ENCODE results near the gene MCEMP1.
A peak's percentile ranks its signal among the peaks of the same experiment; 100 is the strongest.

The MCEMP1 gene

DNA sequence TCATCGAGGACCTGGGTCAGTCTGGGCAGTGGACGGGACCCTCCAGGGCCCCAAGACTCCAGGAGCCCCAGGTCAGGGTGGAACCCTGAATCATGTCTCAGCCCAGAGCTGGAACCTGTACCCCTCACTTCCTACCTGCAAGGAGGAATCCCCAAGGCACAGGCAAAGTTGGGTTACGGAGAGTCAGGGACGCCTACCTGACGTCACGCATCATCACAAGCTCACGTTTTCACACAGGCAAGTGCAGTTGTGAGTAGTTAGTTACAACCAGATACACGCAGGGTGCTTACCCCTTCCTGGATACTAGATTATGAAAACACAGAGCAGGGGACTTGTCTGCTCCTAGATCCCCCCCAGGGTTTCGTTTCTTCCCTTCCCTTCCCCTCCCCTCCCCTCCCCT, 6.1 kb upstream of the MCEMP1 start:
- DNase-seq (ENCODE audit: low read depth in 1 of 2, low spot score in 1 of 2), result no peak

DNA sequence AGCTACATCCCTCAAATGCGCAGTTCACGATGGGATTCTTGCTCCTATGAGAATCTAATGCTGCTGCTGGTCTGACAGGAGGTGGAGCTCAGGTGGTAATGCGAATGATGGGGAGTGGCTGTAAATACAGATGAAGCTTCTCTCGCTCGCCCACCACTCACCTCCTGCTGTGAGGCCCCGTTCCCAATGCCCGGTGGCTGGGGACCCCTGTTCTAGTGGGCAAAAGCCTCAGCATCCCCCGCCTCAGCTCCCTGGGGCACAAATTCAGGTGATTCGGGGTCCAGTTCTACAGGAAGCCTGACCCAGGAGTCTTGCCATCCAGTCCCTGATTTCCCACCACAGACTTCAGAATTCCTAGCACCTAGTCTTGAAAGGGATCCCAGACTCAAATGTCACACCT, 4.4 kb upstream of the MCEMP1 start:
- DNase-seq (ENCODE audit: low read depth in 1 of 2, low spot score in 1 of 2), result no peak

DNA sequence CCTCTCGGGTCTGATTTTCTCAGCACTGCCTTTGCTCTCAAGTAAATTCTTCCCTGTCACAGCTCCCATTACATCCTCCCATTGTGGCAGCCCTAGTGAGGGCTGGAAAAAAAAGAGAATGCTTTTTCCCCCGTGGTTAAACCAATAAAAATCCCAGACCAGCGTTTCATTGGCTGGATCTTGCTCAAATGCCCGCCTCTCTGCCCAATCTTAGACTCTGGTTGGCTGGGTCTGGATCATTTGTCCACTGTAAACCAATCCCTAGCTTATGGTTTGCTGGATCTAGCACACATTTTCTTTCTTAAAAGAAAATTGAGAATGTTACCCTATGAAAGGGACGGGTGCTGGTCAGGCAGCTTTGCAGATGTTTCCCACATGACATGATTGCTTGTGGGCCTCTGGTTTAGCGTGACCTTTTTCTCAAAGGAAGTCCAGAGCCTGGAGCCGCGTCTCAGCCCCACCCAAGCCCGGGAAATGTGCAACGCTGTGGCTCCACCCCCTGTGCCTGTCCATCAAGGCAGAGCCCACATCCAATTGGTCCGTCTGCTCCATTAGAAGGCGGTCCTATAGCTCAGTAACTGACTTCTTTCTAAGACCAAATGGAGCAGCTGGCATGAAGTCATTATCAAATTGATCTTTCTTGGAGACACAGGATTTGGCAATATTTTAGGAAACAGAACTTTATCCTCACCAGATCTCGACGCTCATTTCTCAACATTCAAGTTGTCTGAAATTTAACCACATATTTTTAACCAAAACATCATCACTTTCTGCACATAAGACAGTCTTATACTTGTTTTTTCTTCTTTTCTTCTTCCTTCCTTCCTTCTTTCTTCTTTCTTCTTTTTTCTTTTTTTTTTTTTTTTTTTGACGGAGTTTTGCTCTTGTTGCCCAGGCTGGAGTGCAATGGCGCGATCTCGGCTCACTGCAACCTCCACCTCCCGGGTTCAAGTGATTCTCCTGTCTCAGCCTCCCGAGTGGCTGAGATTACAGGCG, 2.6 kb upstream of the MCEMP1 start:
- peak in 1 of 2 donors; percentile 32 for DNase-seq (ENCODE audit: low read depth in 1 of 2, low spot score in 1 of 2)

DNA sequence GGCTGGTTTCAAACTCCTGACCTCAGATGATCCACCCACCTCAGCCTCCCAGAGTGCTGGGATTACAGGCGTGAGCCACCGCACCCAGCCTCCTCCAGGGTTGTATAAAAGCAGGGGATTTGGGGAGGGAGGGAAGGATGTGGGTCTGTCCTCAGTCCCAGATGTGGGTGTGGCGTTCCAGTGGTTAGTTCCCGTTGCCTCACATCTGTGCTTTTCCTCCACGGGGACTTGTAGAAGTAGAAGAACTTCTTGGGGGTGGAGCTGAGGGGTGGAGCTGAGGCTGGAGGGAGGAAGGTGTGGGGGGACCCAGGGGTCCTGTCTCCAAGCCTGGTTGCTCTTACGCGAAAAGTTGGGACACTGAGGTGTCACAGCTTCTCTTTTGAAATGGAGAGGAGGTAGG, 514 bp upstream of the MCEMP1 start:
- DNase-seq (ENCODE audit: low read depth in 1 of 2, low spot score in 1 of 2), result no peak

DNA sequence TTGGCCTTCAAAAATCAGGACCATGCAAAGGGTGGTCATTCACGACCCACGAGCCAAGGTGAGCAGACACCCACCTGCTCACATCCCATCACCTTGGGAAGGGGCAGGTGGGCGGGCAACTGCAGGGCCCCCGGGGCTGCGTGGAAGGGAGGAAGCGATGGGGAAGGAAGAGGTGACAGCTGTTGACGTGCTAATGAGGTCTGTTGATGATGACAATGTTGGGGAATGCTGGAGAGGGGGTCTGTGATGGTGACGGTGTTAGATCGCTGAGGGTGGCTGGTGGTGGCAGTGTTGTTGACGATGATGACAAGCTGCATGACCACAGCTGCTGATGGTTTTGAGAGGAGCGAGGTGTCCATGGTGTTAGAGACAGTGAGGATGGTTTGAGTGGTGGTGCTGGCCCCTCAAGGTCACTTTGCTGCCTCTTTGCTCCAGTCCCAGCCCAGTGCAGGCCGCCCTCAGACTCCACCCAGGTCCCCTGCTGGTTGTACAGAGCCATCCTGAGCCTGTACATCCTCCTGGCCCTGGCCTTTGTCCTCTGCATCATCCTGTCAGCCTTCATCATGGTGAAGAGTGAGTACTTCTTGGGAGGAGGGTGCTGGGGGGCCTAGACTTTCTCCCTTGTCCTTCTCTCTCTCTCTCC, 900 bp downstream of the MCEMP1 start:
- no peak for DNase-seq (ENCODE audit: low read depth in 1 of 2, low spot score in 1 of 2)

DNA sequence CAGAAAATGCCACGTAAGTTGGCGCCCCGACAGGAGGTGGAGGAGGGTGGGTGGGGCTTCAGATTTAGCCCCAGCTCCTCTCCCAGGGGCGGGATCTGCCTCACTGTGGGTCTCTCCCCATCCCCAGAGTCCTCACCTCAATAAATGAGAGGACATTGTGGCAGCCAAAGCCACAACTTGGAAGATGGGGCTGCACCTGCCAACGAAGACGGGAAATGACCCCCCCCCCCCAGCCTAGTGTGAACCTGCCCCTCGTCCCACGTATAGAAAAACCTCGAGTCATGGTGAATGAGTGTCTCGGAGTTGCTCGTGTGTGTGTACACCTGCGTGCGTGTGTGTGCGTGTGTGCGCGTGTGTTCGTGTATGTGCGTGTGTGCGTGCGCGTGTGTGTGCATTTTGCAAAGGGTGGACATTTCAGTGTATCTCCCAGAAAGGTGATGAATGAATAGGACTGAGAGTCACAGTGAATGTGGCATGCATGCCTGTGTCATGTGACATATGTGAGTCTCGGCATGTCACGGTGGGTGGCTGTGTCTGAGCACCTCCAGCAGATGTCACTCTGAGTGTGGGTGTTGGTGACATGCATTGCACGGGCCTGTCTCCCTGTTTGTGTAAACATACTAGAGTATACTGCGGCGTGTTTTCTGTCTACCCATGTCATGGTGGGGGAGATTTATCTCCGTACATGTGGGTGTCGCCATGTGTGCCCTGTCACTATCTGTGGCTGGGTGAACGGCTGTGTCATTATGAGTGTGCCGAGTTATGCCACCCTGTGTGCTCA, 2.3 kb downstream of the MCEMP1 start:
- peak; percentile 43 to 65 for DNase-seq (ENCODE audit: low read depth in 1 of 2, low spot score in 1 of 2)

DNA sequence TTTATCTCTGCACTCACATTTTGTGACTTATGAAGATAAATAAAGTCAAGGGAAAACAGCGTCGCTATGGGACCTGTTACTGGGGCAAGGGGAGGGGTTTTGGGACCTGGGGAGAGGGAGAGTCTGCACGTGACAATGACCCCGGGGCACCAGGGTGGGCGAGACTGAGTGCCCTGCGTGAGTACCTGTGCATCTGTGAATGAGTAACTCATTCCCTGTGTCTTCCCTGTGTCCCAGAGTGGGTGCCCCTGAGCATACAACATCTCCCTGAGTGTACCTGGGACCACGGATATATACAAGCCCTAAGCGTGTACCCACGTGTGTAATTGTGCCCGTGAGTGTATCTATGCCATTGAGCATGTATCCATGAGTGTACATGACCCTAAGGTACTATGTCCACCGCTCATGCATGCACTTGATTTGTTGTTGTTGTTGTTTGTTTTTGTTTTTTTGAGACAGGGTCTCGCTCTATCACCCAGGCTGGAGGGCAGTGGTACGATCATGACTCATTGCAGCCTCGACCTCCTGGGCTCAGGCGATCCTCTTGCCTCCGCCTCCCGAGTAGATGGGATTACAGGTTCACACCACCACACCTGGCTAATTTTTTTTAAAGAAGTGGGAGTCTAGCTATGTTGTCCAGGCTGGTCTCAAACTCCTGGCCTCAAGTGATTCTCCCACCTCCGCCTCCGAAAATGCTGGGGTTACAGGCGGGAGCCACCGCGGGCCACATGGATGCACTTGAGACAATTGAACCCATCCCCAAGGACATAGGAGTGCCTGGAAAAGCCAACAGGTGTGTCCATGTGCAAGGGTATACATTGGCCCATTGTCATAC, 3.1 kb downstream of the MCEMP1 start:
- DNase-seq (ENCODE audit: low read depth in 1 of 2, low spot score in 1 of 2), result no peak

DNA sequence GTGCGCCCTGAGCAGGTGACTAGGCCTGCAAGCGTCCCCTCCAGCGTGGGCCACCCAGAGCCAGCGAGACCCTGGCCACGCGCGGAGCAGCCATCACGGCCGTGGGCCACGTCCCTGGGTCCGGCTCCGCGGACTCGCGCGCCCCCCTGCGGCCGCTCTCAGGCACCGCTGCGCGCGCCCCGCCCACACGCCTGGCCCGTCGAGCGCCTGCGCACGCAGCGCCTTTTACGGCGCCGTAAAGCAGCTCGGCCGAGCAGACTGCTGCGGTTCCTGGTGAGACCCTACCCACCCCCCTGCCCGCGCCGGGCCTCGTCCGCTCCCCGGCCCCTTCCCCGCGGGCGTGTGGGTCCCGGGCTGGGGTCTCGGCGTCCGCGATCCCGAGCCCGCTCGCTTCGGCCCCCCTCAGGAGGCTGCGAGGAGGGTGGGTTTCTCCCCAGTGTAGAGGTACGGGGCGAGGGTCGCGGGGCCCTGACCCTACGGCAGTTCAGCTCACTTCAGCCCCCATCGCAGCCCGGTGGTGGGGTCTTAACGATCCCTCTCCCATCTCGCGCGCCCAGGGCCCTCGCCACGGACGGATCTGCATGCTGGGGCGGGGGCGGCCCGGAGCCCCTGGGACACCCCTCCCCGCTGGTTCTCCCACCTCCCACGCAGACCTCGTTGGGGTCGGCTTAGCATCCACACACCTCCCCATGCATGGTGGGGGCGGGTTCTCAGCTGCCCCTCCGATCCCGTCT, 3.9 kb downstream of the MCEMP1 start, which contains the start of gene TRAPPC5:
TSS of gene TRAPPC5 (plus strand) at position 228 of the 734 bp plus-strand sequence. CDS start 1,421 bp downstream, outside the sequence.
- peak; percentile 75 to 76 for DNase-seq (ENCODE audit: low read depth in 1 of 2, low spot score in 1 of 2)

DNA sequence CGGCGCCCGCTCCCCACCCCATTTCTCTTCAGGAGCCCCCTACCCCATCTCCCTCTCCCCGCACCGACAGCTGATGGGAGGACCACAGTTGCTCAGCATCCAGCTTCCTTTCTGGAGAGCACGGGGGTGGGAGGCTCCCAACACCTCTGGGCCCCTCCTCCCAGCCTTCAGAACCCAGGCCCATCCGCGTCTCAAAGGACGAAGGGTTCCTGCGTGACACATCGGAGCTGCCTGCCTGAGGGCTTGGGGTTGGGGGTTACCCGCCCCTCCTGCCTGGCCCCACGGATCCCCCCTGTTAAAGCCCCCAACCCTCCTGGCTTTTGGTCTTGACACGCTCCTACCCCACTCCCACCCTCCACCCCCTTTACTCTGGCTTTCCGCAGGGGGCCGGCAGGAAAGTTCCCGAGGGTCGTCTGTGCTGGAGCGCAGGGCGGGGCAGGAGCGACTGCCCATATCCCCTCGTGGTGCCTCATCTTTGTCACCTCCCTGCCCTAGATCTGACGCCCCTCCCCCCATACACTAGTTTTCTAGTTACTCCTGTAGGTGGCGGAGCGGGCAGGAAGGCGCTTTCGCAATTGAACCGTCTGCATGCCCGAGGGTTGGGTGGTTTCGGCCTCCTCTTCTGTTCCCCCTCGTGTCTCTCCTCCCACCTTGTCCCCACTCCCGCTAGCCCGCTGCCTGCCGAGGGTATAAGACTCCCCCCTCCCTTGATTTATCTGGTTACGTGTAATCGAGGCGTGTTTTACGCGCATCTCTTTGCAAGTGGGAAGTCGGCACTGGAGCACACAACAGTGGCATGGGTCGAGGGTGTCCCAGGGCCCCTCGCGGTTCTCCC, 4.7 kb downstream of the MCEMP1 start:
- peak; percentile 61 to 87 for DNase-seq (ENCODE audit: low read depth in 1 of 2, low spot score in 1 of 2)

DNA sequence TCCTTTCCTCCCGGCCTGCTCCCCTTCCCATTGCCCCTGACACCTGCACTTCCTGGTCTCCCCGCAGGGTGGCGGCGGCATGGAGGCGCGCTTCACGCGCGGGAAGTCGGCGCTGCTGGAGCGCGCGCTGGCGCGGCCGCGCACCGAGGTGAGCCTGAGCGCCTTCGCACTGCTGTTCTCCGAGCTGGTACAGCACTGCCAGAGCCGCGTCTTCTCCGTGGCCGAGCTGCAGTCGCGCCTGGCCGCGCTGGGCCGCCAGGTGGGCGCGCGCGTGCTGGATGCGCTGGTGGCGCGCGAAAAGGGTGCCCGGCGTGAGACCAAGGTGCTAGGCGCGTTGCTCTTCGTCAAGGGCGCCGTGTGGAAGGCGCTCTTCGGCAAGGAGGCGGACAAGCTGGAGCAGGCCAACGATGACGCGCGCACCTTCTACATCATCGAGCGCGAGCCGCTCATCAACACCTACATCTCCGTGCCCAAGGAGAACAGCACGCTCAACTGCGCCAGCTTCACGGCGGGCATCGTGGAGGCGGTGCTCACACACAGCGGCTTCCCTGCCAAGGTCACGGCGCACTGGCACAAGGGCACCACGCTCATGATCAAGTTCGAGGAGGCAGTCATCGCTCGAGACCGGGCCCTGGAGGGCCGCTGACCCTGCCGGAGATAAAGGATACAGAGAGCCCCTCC, 5.4 kb downstream of the MCEMP1 start:
- DNase-seq (ENCODE audit: low read depth in 1 of 2, low spot score in 1 of 2), result no peak

DNA sequence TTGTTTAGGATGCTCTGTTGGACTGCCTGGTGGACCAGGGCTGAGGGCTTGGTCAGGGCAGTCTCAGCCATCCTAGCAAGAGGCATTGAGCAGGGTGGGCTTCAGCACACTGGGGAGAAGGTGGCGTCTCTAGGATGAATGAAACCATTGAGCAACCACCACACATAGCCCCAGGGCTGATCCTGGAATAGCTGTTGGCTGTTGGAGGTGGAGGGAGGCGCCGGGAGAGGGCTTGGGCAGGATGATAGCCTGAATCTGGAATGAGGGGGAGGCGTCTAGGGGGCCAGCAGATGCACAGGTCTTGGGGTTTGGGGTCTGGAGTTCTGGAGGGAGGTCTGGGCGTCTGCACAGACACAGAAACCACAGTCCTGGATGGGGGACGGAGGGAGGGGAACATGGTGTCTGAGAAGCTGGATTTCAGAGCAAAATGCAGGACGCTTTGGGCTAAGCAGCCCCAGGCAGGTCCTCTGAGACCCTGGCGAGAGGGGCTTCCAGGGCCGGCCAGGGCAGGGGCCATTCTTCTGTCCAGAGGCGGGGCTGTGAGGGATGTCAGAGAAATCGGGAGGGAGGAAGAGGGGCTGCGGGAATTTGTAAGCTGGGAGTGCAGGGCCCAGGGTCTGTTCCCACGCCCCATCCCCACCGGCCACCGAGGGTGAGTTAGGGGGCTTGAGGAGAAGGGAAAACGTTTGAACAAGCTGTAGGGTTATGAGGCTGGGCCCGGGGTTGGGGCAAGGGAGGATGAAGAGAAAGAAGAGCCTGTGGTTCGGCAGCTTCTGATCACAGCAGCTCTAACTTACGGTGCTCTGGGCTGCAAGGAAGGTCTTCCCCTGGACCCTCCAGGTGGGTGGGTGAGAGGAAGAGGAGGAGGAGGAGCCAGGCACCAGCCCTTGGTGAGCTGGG, 8.9 kb downstream of the MCEMP1 start:
- no peak for DNase-seq (ENCODE audit: low read depth in 1 of 2, low spot score in 1 of 2)

DNA sequence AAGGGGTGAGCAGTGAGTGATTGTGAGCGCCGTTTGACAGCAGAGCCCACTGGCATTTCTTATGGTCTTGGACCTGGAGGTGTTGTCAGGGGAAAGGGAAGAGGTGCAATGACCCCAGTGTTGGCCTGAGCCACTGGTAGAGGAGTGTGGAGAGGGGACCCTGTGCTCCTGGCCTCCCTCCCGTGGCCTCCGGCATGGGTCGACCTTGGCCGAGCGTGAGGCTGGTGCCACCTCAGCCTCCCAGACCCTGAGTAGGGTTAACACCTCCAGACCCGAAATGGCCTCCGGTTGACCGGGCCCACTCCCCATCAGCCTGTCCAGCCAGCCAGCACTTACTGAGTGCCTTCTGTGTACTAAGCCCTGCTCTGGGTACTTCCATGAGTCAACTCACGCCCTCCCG, 10.3 kb downstream of the MCEMP1 start:
- no peak for DNase-seq (ENCODE audit: low read depth in 1 of 2, low spot score in 1 of 2)

DNA sequence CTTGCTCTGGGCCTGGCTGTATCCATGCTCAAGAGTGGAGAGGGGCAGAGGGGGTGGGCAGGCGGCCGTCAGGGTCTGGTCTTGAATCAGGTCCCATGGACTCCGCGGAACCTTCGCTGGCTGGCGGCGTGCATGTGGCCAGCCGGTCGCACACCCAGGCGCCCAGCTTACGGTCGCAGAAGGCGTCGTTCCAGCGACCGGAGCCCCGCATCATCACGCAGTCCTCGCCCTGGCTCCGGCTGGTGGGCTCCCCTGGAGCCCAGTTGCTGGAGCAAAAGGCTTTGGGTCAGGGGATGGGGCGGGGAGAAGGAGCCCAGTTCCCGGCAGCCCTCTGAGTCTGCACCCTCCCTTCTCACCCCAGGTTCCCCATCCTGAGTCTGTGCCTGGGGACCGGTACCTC, 12.3 kb downstream of the MCEMP1 start:
- DNase-seq (ENCODE audit: low read depth in 1 of 2, low spot score in 1 of 2), result no peak

DNA sequence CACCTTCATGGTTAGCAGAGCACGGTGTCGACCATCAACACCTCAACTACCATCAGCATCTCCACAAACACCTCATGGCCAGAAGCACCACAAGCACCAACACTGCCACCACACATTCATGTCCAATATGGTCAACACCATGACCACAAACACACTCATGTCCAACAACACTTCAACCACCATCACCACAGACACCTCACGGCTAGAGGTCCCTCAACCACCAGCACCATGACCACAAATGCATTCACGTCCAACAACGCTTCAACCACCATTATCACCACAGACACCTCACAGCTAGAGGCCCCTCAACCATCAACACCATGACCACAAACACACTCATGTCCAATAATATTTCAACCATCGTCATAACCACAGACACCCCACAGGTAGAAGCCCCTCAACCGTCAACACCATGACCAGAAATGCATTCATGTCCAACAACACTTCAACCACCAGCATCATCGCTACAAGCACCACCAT, 13.9 kb downstream of the MCEMP1 start:
- no peak for DNase-seq (ENCODE audit: low read depth in 1 of 2, low spot score in 1 of 2)

DNA sequence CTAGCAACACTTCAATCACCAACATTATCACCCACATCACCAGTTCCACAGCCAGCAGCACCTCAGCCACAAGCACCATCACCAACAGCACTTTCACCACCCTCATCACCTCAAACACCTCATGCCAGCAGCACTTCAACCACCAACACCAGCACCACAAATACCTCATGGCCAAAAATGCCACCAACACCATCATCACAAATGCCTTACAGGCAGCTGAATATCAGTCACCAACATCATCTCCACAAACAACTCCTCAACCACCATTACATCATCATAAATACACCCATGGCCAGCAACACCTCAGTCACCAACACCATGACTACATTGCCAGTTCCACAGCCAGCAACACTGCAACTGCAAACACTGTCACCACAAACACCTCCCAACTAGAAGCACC, 14.6 kb downstream of the MCEMP1 start:
- DNase-seq (ENCODE audit: low read depth in 1 of 2, low spot score in 1 of 2), result no peak

DNA sequence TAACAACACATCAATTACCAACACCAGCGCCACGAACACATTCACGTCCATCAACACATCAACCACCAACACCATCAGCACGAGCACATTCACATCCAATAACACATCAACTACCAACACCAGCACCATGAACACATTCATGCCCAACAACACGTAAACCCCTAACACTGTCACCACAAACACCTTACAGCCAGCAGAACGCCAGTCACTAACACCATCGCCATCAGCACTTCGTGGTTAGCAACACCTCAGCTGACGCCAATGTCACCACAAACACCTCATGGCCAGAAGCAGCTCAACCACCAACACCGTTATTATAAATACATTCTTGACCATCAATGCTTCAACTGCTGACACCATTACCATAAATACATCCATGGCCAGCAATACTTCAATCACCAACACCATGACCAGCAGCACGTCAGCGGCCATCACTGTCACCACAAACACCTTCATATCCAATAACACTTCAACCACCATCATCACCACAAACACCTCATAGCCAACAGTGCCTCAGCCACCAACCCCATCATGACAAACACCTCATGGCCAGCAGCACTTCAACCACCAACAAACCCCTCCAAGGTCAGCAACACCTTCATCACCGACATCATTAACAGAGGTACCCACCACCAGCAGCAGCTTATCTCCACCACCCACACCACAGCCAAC, 15.7 kb downstream of the MCEMP1 start:
- no peak for DNase-seq (ENCODE audit: low read depth in 1 of 2, low spot score in 1 of 2)

DNA sequence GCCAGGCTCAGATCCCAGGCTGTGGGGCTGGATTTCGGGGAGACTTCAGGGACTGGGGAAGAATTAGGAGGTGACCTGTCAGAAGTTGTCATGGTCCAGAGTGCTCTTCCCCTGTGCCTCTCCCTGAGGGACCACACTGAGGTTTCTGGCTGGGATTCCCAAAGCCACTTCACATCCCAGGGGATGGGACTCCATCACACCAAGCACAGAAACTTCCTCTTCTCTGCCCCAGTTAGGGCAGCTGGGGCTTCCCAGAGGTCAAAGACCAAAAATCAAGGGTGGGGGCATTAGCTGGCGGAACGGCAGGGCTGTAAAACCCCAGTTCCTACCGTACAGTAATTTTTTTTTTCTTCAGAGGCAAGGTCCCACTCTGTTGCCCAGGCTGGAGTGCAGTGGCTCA, 17.6 kb downstream of the MCEMP1 start:
- no peak for DNase-seq (ENCODE audit: low read depth in 1 of 2, low spot score in 1 of 2)

All from activated CD4-positive, alpha-beta T cell treated with anti-CD3 and anti-CD28 coated beads, Interleukin-2, amount 50 U/mL, for 24 hours (primary cell).